A673 (cell line): Measurements from ENCODE around the gene GRIP1. TPM values are rescaled to one million over a fixed set of nuclear protein-coding genes. Genes with fewer than 3 reads are reported as not detected.
A peak's percentile ranks its signal among the peaks of the same experiment; 100 is the strongest.

Experiments
- BruUV-seq: library from RNA; stranded (reverse); fragments of 400-500 nt; replicated peaks from 2 replicates; lab custom pipeline; 2021; lab: Mats Ljungman, UMichigan
- CTCF ChIA-PET: fragments of 300-600 bp; sonication (Branson Sonifier 250); formaldehyde crosslinking; loops from one replicate; lab custom pipeline; 2022; ENCODE audit warnings: antibody characterized with exemption; lab: Charles Lee
- POLR2A ChIA-PET: fragments of 300-600 bp; sonication (Branson Sonifier 250); formaldehyde crosslinking; loops from one replicate; lab custom pipeline; 2022; ENCODE audit warnings: antibody characterized with exemption; ENCODE audit not compliant: low non-redundant PET; lab: Charles Lee
- DNase-seq: peaks from one replicate; pipeline ENCODE4 v3.0.0-alpha.2; 2015; ENCODE audit warnings: low spot score
- H3K27ac ChIP-seq: fragments of 200-600 bp; sonication (generic); 2 replicates; pipeline ENCODE4 v1.5.1; 2016; ENCODE audit warnings: mixed run types, low read depth, mild to moderate bottlenecking, mixed read lengths, antibody characterized with exemption, low read length; ENCODE audit not compliant: poor library complexity, severe bottlenecking
- H3K27me3 ChIP-seq: fragments of 200-600 bp; sonication (generic); replicated peaks from 2 replicates; pipeline ENCODE4 v1.6.1; 2017; ENCODE audit warnings: mixed run types, low read depth, mild to moderate bottlenecking, mixed read lengths, antibody characterized with exemption, low read length; ENCODE audit not compliant: insufficient read depth, poor library complexity
- H3K36me3 ChIP-seq: fragments of 200-600 bp; sonication (generic); 2 replicates; pipeline ENCODE4 v1.6.1; 2016; ENCODE audit warnings: mixed run types, mild to moderate bottlenecking, mixed read lengths, antibody characterized with exemption, low read length; ENCODE audit not compliant: insufficient read depth, poor library complexity, severe bottlenecking
- H3K4me1 ChIP-seq: fragments of 200-600 bp; sonication (generic); 2 replicates; pipeline ENCODE4 v1.6.1; 2017; ENCODE audit warnings: mixed run types, mild to moderate bottlenecking, mixed read lengths, antibody characterized with exemption, low read length; ENCODE audit not compliant: insufficient read depth, poor library complexity, severe bottlenecking
- H3K4me3 ChIP-seq: fragments of 200-600 bp; sonication (generic); 2 replicates; pipeline ENCODE4 v1.5.1; 2016; ENCODE audit warnings: low read depth, mixed run types, mild to moderate bottlenecking, mixed read lengths, low read length; ENCODE audit not compliant: poor library complexity, severe bottlenecking
- H3K9me3 ChIP-seq: fragments of 200-600 bp; sonication (generic); 2 replicates; pipeline ENCODE4 v1.6.1; 2016; ENCODE audit warnings: mixed run types, low read depth, mild to moderate bottlenecking, mixed read lengths, antibody characterized with exemption, low read length; ENCODE audit not compliant: poor library complexity, severe bottlenecking
- CTCF ChIP-seq: fragments of 300-800, 200-600 bp; sonication (generic); conservative IDR thresholded peaks from 2 replicates; pipeline ENCODE4 v1.5.1; 2017; ENCODE audit warnings: low read depth, mild to moderate bottlenecking, antibody characterized with exemption, low read length, moderate library complexity, mixed read lengths
- EZH2 ChIP-seq: fragments of 200-600 bp; sonication (generic); IDR thresholded peaks from 2 replicates; pipeline ENCODE4 v1.6.1; 2017; ENCODE audit warnings: borderline replicate concordance, low read depth, mild to moderate bottlenecking, mixed read lengths, antibody characterized with exemption, low read length; ENCODE audit not compliant: poor library complexity, severe bottlenecking
- intact Hi-C: fragments of 100-400 bp; cut with micrococcal nuclease; formaldehyde crosslinking; loops from one replicate; pipeline ENCODE4 v1.10.0; 2022; ENCODE audit not compliant: unreplicated experiment
- total RNA-seq: library from RNA; stranded (reverse); gene quantifications from 2 replicates; pipeline ENCODE4 v1.2.3, GENCODE V29; 2021

GRIP1 gene
- total RNA-seq, 1 experiment from 2014 or later, result 3.6 TPM

GRCh38 chr12:66688846-66689439 lies 10.1 kb upstream of the GRIP1 start:
- ChIA-PET CTCF (no interaction called here), POLR2A (no interaction called here)
- H3K4me1 ChIP-seq, result no peaks in the 10 kb centered on the region
- H3K36me3 ChIP-seq, result no peaks in the 10 kb centered on the region
- DNase-seq, result peak; percentile 11
- H3K9me3 ChIP-seq, result no peaks in the 10 kb centered on the region
- no TSS peak for BruUV-seq
- TF ChIP-seq EZH2 (no peak), CTCF (peak; percentile 43)
- intact Hi-C loops, result no loop called here
- H3K4me3 ChIP-seq, result no peak overlapping the region
- peaks cover 40% of the 10 kb centered on the region for H3K27me3 ChIP-seq
- no peak overlapping the region for H3K27ac ChIP-seq

- Histone ChIP-seq H3K27me3 (peaks cover 85% of the 10 kb centered on the region), H3K9me3 (no peaks in the 10 kb centered on the region), H3K36me3 (no peaks in the 10 kb centered on the region), H3K27ac (no peak overlapping the region), H3K4me1 (no peaks in the 10 kb centered on the region), H3K4me3 (no peak overlapping the region)
- TF ChIP-seq CTCF (no peak), EZH2 (no peak)
- CTCF ChIA-PET, result no interaction called here
- BruUV-seq, result no TSS peak
- POLR2A ChIA-PET, result no interaction called here
- intact Hi-C loops, result no loop called here
- DNase-seq, result no peak
Measured at GRCh38 chr12:66684222-66684621, 5.3 kb upstream of the GRIP1 start.

GRCh38 chr12:66683822-66684221 lies 4.9 kb upstream of the GRIP1 start:
- H3K4me1 ChIP-seq, result no peaks in the 10 kb centered on the region
- no peak for TF ChIP-seq EZH2
- no peak for TF ChIP-seq CTCF
- no peaks in the 10 kb centered on the region for H3K9me3 ChIP-seq
- no peaks in the 10 kb centered on the region for H3K36me3 ChIP-seq
- no TSS peak for BruUV-seq
- CTCF ChIA-PET, result no interaction called here
- H3K4me3 ChIP-seq, result no peak overlapping the region
- no peak overlapping the region for H3K27ac ChIP-seq
- peaks cover 89% of the 10 kb centered on the region for H3K27me3 ChIP-seq
- POLR2A ChIA-PET, result no interaction called here
- DNase-seq, result no peak
- intact Hi-C loops, result no loop called here
